GM18517 (cell line): ENCODE data around the gene SOX18.

ENCODE experiments used
- ATAC-seq: cut with Tn5 transposase; IDR thresholded peaks from one replicate; pipeline ENCODE4 v1.9.1; 2021; ENCODE audit warnings: mild to moderate bottlenecking, moderate library complexity; ENCODE audit not compliant: unreplicated experiment

The SOX18 gene

DNA sequence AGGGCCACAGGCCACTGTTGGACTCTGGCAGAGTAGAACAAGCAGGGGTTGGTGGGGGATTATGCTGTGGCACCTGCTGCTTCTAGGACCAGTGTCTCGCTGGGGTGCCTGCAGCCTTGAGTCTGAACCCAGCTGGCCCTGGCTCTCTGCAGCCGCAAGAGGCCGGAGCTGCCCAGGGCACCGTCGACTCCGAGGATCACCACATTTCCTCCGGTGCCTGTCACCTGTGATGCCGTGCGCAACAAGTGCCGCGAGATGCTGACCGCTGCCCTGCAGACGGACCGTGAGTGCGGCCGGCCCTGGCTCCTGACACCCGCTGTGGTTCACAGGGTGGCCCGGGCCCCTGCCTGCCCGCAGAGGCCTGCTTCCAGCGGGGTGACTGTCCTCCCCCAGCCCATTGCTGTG, 19.8 kb upstream of the SOX18 start:
- ATAC-seq = no peak

DNA sequence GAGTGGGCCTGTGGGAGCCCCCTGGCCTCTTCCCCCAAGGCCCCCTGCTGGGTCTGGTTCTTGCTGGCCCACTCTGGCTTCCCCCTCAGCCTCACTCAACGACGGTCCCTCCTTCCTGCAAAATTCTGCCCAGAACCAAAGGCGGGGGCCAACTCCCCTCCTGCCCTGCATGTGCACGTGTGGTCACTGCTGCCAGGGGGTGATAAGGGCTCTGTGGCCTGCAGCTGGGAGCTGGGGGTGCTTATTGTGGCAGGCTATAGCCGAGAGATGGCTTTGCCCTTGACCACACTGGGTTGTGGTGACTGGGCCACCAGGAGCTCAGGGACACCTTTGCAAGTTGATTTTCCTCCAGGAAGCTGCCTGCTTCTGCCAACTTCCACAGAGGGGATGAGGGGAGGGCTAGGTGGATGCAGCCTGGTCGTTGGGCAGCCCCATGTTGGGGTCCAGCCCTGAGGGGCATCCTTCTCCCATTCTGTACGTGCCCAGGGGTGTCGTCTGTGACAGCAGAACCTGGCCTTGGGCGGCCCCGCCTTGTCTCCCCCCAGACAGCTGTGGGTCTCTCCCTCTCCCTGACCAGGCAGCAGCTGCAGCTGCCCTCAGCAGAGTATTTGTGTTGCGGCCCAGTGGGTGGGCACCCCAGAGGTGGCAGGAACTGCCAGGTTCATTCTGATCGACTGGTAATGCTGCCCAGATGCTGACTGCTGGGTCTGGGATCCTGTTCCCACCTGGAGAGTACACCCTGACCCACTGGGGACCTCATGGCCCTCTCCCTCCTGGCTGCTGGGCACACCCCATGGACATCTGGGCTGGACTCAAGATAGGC, 19.2 kb upstream of the SOX18 start:
- ATAC-seq = no peak

- no peak for ATAC-seq
Measured at GRCh38 chr20:64067733-64068307, 18.4 kb upstream of the SOX18 start.

DNA sequence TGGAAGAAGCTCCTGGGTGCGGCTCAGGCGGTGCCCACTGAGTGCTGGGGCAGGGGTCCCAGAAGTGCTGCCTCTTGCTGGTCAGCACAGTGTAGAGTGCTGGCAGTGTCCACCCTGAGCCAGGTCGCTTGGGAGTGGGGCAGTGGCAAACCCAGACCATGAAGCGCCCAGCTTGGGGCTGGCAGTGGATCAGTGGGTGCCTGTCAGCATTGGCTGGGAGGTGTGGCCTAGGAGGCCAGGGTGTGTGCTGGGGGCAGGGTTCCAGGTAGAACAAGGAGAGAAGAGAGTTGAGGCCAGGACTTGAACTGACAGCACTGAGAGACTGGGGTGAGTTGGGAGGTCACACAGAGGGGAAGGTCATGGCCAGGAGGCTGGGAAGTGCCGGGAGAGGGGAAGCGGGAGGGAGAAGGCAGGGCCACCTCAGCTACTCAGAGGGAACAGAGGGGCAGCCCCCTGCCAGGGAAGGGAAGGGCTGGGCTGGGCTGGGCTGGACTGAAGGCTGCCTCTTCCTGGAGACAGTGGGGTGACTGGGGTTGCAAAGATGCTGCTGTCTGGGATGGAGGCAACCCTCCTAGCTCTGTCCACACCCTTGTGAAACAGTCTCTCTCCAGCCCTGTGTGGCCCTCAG, 17.7 kb upstream of the SOX18 start:
- ATAC-seq = no peak

DNA sequence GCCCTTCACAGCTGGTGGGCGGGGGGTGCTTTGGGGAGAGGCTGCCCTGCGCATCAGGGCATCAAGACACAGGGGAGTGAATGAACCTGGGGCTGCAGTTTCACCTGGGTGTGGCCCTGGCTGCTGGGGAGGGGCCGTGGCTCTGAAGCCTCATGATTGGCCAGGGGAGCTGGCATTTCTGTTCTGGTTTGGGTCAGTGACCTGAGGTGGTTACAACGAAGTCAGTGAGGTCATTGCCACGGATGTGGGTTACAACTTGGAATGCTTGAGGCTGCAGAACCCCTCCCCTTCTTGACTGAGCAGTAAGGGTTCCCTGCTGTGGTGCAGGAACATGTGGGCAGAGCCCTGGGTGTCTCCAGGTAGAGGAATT, 16.5 kb upstream of the SOX18 start:
- peak; percentile 42 for ATAC-seq

DNA sequence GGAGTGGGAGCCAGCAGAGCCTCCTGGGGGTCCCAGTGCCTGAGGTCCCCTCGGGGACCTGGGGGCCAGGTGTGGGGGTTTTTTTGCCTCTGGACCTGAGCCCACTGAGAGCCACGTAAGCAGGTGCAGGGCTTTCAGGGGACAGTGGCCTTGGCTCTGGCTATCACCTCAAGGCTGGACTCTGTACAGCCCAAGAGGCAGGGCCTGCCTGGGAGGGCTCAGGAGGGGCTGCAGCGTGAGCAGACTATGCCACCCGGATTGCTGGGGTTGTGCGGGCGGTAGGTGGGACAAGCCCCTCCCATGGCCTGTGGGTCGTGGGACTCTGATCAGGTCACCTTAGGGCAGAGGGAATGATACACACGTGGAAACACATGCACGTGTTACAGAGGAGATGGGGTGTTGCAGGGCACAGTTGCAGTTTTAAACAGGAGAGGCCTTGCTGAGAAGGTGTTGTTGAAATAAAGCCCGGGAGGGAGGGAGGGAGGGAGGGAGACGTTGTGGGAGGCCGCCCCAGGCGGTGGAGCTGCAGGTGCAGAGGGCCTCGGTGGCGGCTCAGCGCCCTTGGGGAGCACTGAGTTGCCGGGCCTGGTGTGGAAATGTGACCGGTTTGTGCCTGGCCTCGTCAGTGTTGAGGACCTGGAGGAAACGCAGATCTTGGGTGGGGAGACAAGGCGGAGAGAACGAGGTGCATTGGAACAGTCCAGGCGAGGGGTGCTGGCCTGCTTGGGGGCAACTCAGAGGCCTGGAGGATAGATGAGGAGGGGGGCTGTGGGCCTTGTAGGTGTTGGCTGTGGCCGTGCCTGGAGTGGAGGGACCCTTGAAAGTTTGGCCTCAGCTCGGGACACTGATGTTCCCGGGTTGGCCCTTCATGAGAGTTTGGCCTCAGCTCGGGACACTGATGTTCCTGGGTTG, 15.9 kb upstream of the SOX18 start:
- no peak for ATAC-seq

GRCh38 chr20:64064145-64064698, 14.8 kb upstream of the SOX18 start:
- ATAC-seq = no peak

DNA sequence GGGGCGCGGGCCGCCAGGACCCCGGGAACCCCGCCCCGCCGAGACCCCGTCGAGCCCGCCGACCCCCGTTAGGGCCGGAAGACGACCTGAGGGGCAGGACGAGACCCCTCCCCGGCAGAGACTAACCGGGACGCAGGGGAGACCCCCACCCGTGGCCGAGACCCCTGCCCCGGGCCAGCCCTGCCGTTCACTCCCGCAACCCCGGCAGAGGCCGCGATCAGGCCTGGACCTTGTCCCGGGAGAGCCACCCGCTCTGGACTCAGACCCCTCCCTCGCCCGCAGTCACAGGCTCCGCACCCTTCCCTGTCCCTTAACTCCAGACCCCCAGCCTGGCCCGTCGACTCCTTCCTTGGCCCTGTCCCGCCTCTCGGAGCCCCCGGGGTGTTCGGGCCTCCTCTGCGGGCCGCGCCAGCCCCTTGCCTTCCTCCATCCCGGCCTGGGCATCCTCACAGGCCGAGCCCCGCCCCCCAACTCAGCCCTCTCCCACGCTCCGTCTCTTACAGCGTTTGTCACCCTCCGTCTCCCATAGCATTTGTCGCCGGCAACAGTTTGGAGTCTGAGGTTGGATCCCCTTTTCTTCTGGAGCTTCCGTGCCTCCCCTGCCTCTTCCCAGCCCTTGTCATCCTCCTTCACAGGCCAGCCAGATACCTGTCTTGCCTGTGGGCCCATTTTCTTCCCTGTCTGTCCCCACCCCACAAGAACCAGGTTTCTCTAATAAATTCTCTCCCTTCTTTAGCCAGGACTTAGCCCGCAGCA, 14.1 kb upstream of the SOX18 start:
- no peak for ATAC-seq

GRCh38 chr20:64062596-64063388, 13.4 kb upstream of the SOX18 start, which contains the start of gene TCEA2:
Gene TCEA2, plus strand, starts transcription at chr20:64063198. Its CDS starts 115 bp downstream, at chr20:64063313.
- ATAC-seq = peak; percentile 72

- no peak for ATAC-seq
Measured at GRCh38 chr20:64062276-64062595, 12.8 kb upstream of the SOX18 start.

DNA sequence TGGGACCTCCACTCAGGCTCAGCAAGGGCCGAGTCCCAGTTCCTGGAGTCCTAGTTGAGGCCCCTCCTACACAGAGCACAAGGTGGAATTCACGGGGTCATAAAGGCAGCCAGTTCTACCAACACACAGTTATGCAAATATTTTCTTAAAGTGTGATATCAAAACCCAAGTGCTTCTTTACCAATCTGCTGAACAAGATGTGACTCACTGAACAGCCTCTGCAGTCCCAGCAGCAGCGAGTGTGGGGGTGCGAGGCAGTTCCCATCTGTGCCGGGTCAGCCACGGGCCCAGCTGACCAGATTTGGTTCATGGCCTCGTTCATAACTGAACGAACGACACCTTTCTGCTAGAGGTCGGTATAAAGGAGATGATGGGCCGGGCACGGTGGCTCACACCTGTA, 9.1 kb upstream of the SOX18 start:
- no peak for ATAC-seq

GRCh38 chr20:64057628-64058498, 8.4 kb upstream of the SOX18 start:
- ATAC-seq = no peak

- ATAC-seq = no peak
Measured at GRCh38 chr20:64056889-64057627, 7.6 kb upstream of the SOX18 start.

- no peak for ATAC-seq
Measured at GRCh38 chr20:64056639-64056888, 7.1 kb upstream of the SOX18 start.

DNA sequence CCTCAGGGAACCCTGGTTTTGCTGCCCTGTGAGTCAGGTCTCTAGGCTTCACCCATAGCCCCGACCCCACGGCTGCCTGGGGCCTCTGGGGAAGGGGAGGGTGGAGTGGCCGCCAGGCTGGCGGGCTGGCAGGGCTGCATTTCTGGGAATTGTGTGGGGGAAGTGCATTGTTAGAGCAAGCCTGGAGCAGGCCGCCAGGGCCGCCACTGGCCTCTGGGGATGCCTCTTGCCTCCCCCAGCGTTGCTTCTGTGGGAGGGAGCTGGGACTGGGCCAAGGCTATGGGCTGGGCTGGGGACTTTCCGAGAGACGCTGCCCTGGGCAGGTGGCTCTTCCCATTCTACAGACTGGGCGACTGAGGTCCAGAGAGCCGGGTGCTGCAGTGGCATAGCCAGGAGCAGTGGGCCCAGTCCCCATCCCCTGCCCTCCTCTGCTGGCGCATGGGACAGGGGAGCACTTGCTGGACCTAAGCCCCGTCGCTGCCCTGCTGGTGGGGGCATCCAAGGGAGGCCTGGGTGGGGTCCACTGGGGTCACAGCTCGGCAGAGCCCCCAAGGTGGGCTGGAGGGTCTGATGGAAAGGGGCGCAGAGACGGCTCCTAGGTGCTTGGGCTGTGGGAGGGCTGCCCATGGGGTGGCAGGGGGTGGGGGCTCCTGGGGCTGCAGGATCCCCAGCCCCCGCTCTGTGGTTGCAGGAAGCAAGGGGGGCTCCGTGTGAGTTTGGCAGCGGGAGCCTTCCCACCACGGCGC, 6.6 kb upstream of the SOX18 start:
- no peak for ATAC-seq

GRCh38 chr20:64055396-64055892, 6.0 kb upstream of the SOX18 start:
- ATAC-seq = no peak
